PC-3 (cell line): ENCODE measurements around the gene NPB. TPM values are rescaled to one million over a fixed set of nuclear protein-coding genes. Genes with fewer than 3 reads are reported as not detected.

Source experiments
- ATAC-seq: fragments of 200-7000 bp; cut with Tn5 transposase; 2 replicates; pipeline ENCODE4 v1.9.1; 2020; ENCODE audit warnings: mild to moderate bottlenecking, moderate library complexity
- BruUV-seq: library from RNA; stranded (reverse); fragments of 400-500 nt; replicated peaks from 2 replicates; lab custom pipeline; 2021; lab: Mats Ljungman, UMichigan
- CTCF ChIA-PET: fragments of 300-600 bp; sonication (Branson Sonifier 250); formaldehyde crosslinking; loops from one replicate; lab custom pipeline; 2022; ENCODE audit warnings: antibody characterized with exemption; lab: Charles Lee
- POLR2A ChIA-PET: fragments of 300-600 bp; sonication (Branson Sonifier 250); formaldehyde crosslinking; loops from one replicate; lab custom pipeline; 2022; ENCODE audit warnings: antibody characterized with exemption; ENCODE audit not compliant: unreplicated experiment; lab: Charles Lee
- DNase-seq: peaks from one replicate; pipeline ENCODE4 v3.0.0-alpha.2; 2015
- H2AFZ ChIP-seq: fragments of 300-600 bp; sonication (generic); 2 replicates; pipeline ENCODE4 v1.6.0; 2016; ENCODE audit warnings: antibody characterized with exemption, low read length
- H3F3A ChIP-seq: fragments of 300-600 bp; sonication (generic); one replicate; pipeline ENCODE4 v1.6.0; 2017; ENCODE audit warnings: antibody characterized with exemption, low read length, control low read depth, mild to moderate bottlenecking; ENCODE audit not compliant: unreplicated experiment
- H3K27ac ChIP-seq: fragments of 300-600 bp; sonication (generic); 2 replicates; pipeline ENCODE4 v1.5.1; 2016; ENCODE audit warnings: mild to moderate bottlenecking, low read length
- H3K27me3 ChIP-seq: fragments of 300-600 bp; sonication (generic); 2 replicates; pipeline ENCODE4 v1.6.1; 2016; ENCODE audit warnings: low read length, mixed read lengths
- H3K36me3 ChIP-seq: fragments of 300-600 bp; sonication (generic); 2 replicates; pipeline ENCODE4 v1.6.1; 2016; ENCODE audit warnings: low read depth, mixed run types, low read length, mixed read lengths
- H3K4me1 ChIP-seq: fragments of 300-600 bp; sonication (generic); 2 replicates; pipeline ENCODE4 v1.5.1; 2016; ENCODE audit warnings: low read length; ENCODE audit not compliant: insufficient read depth
- H3K4me2 ChIP-seq: fragments of 300-600 bp; sonication (generic); 2 replicates; pipeline ENCODE4 v1.6.0; 2016; ENCODE audit warnings: low read length
- H3K4me3 ChIP-seq: fragments of 300-600 bp; sonication (generic); 2 replicates; pipeline ENCODE4 v1.5.1; 2016; ENCODE audit warnings: mild to moderate bottlenecking, low read length, mixed read lengths
- H3K79me2 ChIP-seq: fragments of 300-600 bp; sonication (generic); 2 replicates; pipeline ENCODE4 v1.6.1; 2017; ENCODE audit warnings: low read length, mixed read lengths
- H3K9ac ChIP-seq: fragments of 300-600 bp; sonication (generic); 2 replicates; pipeline ENCODE4 v1.6.0; 2016; ENCODE audit warnings: mild to moderate bottlenecking, low read length
- H3K9me2 ChIP-seq: fragments of 300-600 bp; sonication (generic); replicated peaks from 2 replicates; pipeline ENCODE4 v1.6.1; 2016; ENCODE audit warnings: mixed run types, low read length, mixed read lengths
- H3K9me3 ChIP-seq: fragments of 300-600 bp; sonication (generic); 2 replicates; pipeline ENCODE4 v1.6.1; 2016; ENCODE audit warnings: low read length, mixed read lengths
- H4K20me1 ChIP-seq: fragments of 300-600 bp; sonication (generic); 2 replicates; pipeline ENCODE4 v1.6.1; 2016; ENCODE audit warnings: low read length, mixed read lengths
- EZH2 ChIP-seq: fragments of 300-600 bp; sonication (generic); IDR thresholded peaks from one replicate; pipeline ENCODE4 v1.6.1; 2017; ENCODE audit warnings: antibody characterized with exemption, mild to moderate bottlenecking, low read length; ENCODE audit not compliant: unreplicated experiment
- EZH2phosphoT487 ChIP-seq: fragments of 300-600 bp; sonication (generic); IDR thresholded peaks from 2 replicates; pipeline ENCODE4 v1.6.1; 2018; ENCODE audit warnings: mild to moderate bottlenecking, antibody characterized with exemption, low read length, borderline replicate concordance
- intact Hi-C: fragments of 100-400 bp; cut with micrococcal nuclease; formaldehyde crosslinking; loops from 2 replicates; pipeline ENCODE4 v1.9.0; 2023
- total RNA-seq: library from RNA; depleted of rRNA; stranded (reverse); fragments of >200 nt; gene quantifications from 2 replicates; pipeline ENCODE4 v1.2.3, GENCODE V29; 2014
- TF ChIP-seq, protein P1 (sequence below): fragments of 300-600 bp; sonication (generic); conservative IDR thresholded peaks from 2 replicates; pipeline ENCODE4 v1.5.1; 2017; ENCODE audit warnings: antibody characterized with exemption, low read depth, mild to moderate bottlenecking, low read length

Gene NPB
- total RNA-seq, 1 experiment from 2014 or later: 0.07 TPM

DNA sequence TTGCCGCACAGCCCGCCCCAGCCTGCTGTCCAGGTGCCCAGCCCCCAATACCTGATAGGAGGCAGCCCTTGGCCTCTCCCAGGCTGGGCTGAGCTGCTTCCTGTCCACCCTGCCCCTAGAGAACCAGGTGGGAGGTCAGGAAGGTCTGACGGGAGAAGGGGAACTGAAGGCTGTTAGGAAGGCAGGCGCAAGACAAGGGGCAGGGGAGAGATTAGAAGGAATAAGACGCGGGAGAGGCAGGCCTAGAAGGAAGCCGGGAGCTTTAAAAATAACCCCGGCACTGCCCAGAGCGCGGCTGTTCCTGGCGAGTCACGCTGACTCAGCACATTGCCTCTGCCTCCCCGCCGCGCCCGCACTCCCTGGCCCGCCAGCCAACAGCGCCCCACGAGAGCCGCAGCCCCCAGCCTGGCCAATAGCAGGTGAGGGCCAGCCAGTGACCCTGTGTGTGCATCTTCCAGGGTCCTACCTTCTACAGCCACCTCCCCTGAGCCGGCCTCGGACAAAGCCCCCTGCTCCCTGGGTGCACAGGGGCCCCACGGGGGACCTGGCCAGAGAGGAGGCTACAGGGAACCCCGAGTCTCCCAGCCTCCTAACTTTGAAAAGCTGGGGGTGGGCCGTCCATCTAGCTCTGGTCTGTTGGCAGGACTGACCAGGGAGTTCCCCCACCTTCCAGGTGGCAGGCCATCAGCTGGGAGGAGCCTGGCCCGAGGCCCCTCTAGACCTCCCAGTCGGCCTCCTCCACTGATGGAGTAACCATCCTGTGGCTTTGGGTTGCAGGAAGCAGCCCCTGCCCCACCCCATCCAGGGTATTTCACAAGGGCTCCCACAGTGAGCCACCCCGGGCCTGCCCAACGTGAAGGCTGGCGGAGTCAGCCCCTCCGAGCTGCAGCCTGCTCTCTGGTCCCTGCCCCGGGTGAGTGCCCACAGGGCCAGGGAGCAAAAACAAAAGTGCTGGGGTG, 21.5 kb downstream of the NPB start:
- peaks cover 80% of the 10 kb centered on the region for H3K79me2 ChIP-seq
- TF ChIP-seq EZH2phosphoT487: no peak
- TF ChIP-seq, protein P1, sequence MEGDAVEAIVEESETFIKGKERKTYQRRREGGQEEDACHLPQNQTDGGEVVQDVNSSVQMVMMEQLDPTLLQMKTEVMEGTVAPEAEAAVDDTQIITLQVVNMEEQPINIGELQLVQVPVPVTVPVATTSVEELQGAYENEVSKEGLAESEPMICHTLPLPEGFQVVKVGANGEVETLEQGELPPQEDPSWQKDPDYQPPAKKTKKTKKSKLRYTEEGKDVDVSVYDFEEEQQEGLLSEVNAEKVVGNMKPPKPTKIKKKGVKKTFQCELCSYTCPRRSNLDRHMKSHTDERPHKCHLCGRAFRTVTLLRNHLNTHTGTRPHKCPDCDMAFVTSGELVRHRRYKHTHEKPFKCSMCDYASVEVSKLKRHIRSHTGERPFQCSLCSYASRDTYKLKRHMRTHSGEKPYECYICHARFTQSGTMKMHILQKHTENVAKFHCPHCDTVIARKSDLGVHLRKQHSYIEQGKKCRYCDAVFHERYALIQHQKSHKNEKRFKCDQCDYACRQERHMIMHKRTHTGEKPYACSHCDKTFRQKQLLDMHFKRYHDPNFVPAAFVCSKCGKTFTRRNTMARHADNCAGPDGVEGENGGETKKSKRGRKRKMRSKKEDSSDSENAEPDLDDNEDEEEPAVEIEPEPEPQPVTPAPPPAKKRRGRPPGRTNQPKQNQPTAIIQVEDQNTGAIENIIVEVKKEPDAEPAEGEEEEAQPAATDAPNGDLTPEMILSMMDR: 0 out of 2 replicates have a peak, but pooled peaks have one; percentile 11
- H3K36me3 ChIP-seq: peaks cover 7% of the 10 kb centered on the region; the same call in 1 of the 2 replicates
- H3K4me3 ChIP-seq: peak overlapping the region; percentile 59
- intact Hi-C loops: no loop called here
- no peaks in the 10 kb centered on the region for H3K9me3 ChIP-seq
- ChIA-PET CTCF (interaction anchor here (0.6 to 1.1 kb wide), 2 partner anchors 11 to 151 kb away, joined by 3 read pairs; no protein-coding TSS in a partner anchor), POLR2A (interaction anchor here (0.6 kb wide), 1 partner anchor 19 kb away, joined by 4 read pairs; no protein-coding TSS in a partner anchor)
- no peaks in the 10 kb centered on the region for H3K27me3 ChIP-seq
- H4K20me1 ChIP-seq: no peaks in the 10 kb centered on the region
- H3K4me1 ChIP-seq: peaks cover 40% of the 10 kb centered on the region
- H3K9ac ChIP-seq: peak overlapping the region; percentile 87
- peak overlapping the region; percentile 95 for H3K4me2 ChIP-seq
- no TSS peak for BruUV-seq
- no peaks in the 10 kb centered on the region for H3F3A ChIP-seq
- H3K9me2 ChIP-seq: no peaks in the 10 kb centered on the region
- H2AFZ ChIP-seq: peak overlapping the region; percentile 32; the same call in 1 of the 2 replicates
- ATAC-seq: peak; percentile 23; the same call in 1 of the 2 replicates
- peak; percentile 77 for DNase-seq
- peak overlapping the region; percentile 93 for H3K27ac ChIP-seq

DNA sequence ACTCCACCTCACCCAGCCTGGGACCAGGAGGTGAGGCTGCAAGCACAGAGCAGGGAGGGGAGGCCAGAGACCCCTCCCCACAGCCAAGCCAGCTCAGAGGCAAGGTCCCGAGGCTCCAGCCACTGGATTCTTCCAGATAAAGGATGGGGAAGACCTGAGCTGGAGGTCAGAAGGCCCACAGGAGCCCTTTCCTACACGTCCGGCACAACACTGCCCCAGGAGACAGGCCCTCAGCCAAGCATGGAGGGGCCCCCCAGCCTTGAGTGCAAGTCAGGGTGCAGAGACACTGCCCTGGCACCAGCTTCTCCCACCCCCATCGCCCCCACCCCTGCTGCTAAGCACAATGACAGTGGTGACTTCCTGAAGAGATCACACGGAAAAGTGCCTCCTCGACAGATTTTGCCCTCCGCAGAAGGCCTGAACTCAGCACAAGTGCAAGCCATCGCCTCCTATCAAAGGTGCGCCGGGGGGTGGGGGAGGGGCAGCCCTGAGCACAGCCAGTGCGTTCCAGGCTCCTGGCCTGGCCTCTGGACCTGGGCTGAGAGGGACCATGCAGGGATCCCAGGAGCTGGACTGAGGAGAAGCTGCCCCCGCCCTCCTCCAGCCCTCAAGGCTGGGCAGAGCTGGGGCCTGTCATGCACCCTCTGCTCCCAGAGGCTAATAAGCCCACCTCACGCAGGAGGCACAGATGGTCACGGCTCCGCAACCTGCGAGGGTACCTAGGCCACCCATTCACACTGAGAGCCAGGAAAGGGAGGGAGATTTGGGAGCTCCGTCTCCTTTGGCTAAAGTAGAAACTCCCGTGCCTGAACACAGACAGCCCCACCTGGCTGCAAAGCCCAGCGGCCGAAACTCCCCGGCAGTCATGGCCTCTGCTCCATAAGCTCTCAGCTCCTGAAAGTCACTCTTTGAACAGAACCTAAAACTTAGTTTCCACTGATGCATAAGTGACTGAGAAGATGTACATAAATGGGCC, 22.8 kb downstream of the NPB start:
- Histone ChIP-seq H3K4me2 (peak overlapping the region; percentile 95), H2AFZ (no peak overlapping the region), H3K4me3 (no peak overlapping the region), H3K9me3 (no peaks in the 10 kb centered on the region), H3K9me2 (no peaks in the 10 kb centered on the region), H3K27me3 (no peaks in the 10 kb centered on the region), H3K36me3 (peaks cover 7% of the 10 kb centered on the region; the same call in 1 of the 2 replicates), H3K4me1 (peaks cover 41% of the 10 kb centered on the region), H3K9ac (no peak overlapping the region), H3K79me2 (peaks cover 84% of the 10 kb centered on the region), H3F3A (no peaks in the 10 kb centered on the region), H4K20me1 (no peaks in the 10 kb centered on the region), H3K27ac (peak overlapping the region; percentile 93; the same call in 1 of the 2 replicates)
- no TSS peak for BruUV-seq
- intact Hi-C loops: loop anchor here (5.0 kb wide), 1 partner anchor 53 kb away; the partner anchor contains the start of gene ARHGDIA
- ATAC-seq (no peak), DNase-seq (no peak)
- CTCF ChIA-PET: interaction anchor here (1.1 kb wide), 1 partner anchor 12 kb away, joined by 3 read pairs; no protein-coding TSS in a partner anchor
- POLR2A ChIA-PET: no interaction called here
- TF ChIP-seq EZH2phosphoT487 (no peak), EZH2 (no peak)
- TF ChIP-seq, protein P1: no peak
